GM18526 (cell line): Measurements from ENCODE around the gene DHRS1.

Source experiments
- POLR2A ChIP-seq: IDR thresholded peaks from 3 replicates; pipeline ENCODE4 v1.6.1; 2011; ENCODE audit not compliant: insufficient read length; ENCODE audit errors: extremely low read depth

DHRS1 gene

GRCh38 chr14:24299255-24300191 is at the start of gene DHRS1, which contains the start of gene NOP9:
TSS of gene DHRS1 (minus strand) at chr14:24299780. CDS start at chr14:24299106, 674 bp downstream.
TSS of gene NOP9 (plus strand) at chr14:24299850. CDS start at chr14:24299955, 105 bp downstream.
- peak; percentile 45 for TF ChIP-seq POLR2A

GRCh38 chr14:24348186-24348585 is 48.6 kb upstream of the DHRS1 start:
- TF ChIP-seq POLR2A: no peak

GRCh38 chr14:24347134-24347533 is 47.6 kb upstream of the DHRS1 start:
- TF ChIP-seq POLR2A: no peak

GRCh38 chr14:24343795-24344660 is 44.4 kb upstream of the DHRS1 start:
- TF ChIP-seq POLR2A: no peak

- TF ChIP-seq POLR2A: no peak
Observed at GRCh38 chr14:24342889-24343288, 43.3 kb upstream of the DHRS1 start.

GRCh38 chr14:24340606-24341005 is 41.0 kb upstream of the DHRS1 start:
- TF ChIP-seq POLR2A: no peak

- TF ChIP-seq POLR2A: peak; percentile 69
Observed at GRCh38 chr14:24339284-24340151, 39.9 kb upstream of the DHRS1 start, which contains the start of gene RIPK3. TSS of gene RIPK3 (minus strand) at chr14:24339991. CDS start at chr14:24339826, 165 bp downstream.

DNA sequence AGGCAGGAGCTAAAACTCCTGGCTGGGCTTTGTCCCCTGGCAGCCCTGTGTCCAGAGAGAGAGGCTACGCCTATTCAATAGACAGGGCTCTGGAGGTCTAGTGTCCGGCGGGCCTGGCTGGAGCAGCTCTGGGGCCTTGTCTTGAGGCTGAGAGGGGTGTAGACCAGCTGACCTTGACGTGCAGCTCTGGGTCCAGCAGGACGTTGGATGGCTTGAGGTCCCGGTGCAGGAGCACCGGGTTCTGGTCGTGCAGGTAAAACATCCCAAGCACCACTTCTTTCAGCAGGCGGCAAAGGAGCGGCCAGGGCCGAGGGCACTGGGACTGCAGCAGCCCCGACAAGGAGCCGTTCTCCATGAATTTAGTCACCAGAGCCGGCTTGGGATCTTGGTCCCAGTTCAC is 39.3 kb upstream of the DHRS1 start:
- TF ChIP-seq POLR2A: no peak

GRCh38 chr14:24337824-24338175 is 38.2 kb upstream of the DHRS1 start:
- no peak for TF ChIP-seq POLR2A

DNA sequence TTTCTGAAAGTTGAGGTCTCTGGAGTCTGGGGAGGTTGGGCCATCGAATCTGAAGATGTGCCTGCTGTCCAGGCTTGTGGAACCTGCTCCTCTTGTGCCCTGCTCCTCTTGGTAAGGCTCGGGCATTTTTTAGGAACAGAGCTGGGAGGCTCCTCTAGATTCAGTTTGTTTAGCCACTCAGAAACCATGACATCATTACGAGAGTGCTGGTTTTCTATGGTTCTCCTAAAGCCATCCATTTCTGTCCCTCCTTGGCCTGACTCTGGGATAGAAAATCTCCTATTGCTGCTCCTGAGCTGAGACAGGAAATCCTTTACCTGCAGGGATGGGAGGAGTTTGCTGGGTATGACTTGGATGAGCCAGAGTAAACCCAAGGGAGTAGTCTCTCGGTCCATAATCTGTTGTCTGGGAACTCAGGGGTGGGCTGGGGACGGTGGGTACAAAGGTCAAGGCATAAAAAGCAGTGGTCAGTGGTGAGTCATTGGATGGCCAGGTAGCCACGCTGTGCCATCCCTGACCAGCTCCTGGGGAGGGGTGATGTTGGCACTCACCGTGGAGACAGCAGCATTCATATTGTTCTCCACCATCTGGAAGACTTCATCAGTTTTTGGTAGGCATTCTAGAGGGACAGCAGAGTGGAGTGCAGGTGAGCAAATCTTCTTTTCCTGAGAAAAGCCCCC is 37.7 kb upstream of the DHRS1 start:
- TF ChIP-seq POLR2A: no peak

DNA sequence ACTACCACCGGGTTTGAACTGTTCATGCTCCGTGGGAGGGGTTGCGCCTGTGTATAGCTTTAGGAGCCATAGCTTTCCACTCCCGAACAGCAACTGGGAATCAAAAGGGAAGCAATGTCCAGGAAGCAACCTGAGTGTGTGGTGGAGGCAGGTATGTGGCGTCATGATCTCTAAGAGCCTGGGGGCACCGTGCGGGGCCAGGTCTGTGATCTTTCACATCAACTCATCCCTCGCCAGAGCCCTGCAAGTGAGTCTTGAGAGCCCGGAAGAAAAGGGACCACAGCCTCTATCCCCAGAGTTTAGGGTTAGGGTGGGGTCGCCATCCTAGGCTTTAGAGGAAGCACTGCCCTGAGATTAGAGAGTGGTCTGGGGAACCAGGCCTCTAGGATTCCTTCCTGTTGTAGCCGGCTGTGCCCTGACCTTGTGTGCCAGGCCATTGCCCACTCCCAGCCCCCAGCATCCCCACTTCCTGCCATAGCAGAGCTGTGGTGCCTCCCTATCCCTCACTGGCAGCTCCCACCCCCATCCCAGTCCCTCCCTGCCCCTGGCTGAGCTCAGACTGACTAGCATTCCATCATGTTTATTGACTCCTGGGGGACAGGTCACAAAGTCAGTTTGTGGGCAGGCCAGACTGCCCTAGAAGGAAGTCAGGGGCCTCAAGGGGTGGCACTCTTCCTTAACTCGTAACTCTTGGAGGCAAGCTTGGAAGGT is 36.0 kb upstream of the DHRS1 start:
- no peak for TF ChIP-seq POLR2A

DNA sequence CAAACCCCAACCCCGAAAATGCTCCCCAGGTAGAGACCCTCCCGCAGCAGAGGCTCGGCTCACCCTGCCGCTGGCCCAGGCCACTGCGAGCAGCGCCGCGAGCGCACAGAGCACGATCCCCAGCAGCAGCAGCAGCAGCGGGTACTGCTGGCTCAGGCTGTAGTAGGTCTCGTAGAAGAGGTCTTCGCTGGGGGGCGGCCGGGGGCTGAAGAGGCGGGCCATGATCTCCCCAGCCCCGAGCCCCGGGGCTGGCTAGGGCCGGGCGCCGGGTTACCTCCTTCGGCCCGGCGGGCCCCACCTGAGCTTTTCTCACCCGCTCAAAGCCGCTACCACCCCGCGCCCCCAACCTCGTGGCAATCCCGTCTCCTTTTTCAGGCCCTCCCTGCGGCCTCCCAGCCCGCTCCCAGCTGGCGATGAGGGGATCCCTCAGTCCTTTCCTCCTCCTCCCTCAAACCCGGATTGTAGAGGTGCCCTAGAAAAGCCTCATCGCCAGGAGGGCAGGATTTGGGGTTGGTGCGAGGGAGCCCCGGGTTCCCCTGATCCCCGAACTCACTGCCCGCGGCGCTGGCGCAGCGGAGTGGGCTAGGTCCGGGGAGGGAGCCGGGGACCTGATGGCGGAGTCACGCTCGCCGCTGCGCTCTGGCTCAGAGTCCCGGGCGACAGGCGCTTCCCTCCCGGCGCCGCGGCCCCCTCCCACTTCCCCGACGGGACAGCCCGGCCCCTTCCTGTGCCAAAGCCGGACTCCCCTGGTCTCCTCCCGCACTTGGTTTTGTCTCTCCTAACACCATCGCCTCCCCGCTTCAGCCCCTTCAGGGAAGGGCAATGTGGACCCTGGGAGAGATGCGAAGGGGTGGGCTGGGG is 35.1 kb upstream of the DHRS1 start, which contains the start of gene ADCY4:
TSS of gene ADCY4 (minus strand) at position 641 of the 861 bp plus-strand sequence. CDS start at position 222, 419 bp downstream.
- no peak for TF ChIP-seq POLR2A
